H9 (cell line): ENCODE data around the gene CFL1. TPM values are rescaled to one million over a fixed set of nuclear protein-coding genes. Genes with fewer than 3 reads are reported as not detected.

Experiments
- DNase-seq: peaks from one replicate; pipeline ENCODE4 v3.0.0-alpha.2; 2017
- H2AFZ ChIP-seq: one replicate; pipeline ENCODE4 v1.6.1; 2013; ENCODE audit warnings: mild to moderate bottlenecking, low read length, control low read depth, moderate library complexity
- H2AK5ac ChIP-seq: 2 replicates; pipeline ENCODE4 v1.6.1; 2013; ENCODE audit warnings: low read length, control low read depth, mixed read lengths; ENCODE audit not compliant: insufficient read length
- H2BK120ac ChIP-seq: one replicate; pipeline ENCODE4 v1.6.1; 2013; ENCODE audit warnings: low read depth, mild to moderate bottlenecking, low read length, control low read depth, inconsistent platforms; ENCODE audit not compliant: poor library complexity, severe bottlenecking
- H2BK12ac ChIP-seq: 2 replicates; pipeline ENCODE4 v1.6.1; 2013; ENCODE audit warnings: low read length, control low read depth, mixed read lengths, low read depth; ENCODE audit not compliant: insufficient read length
- H2BK15ac ChIP-seq: 2 replicates; pipeline ENCODE4 v1.6.1; 2013; ENCODE audit warnings: low read depth, low read length, control low read depth
- H2BK20ac ChIP-seq: one replicate; pipeline ENCODE4 v1.6.1; 2013; ENCODE audit warnings: low read depth, mild to moderate bottlenecking, low read length, control low read depth, inconsistent platforms; ENCODE audit not compliant: poor library complexity, severe bottlenecking
- H2BK5ac ChIP-seq: 2 replicates; pipeline ENCODE4 v1.6.1; 2013; ENCODE audit warnings: low read length, control low read depth, mixed read lengths; ENCODE audit not compliant: insufficient read length
- H3K14ac ChIP-seq: 2 replicates; pipeline ENCODE4 v1.6.1; 2013; ENCODE audit warnings: low read length, control low read depth; ENCODE audit not compliant: insufficient read depth
- H3K18ac ChIP-seq: 2 replicates; pipeline ENCODE4 v1.6.1; 2013; ENCODE audit warnings: low read depth, mild to moderate bottlenecking, mixed read lengths, low read length, control low read depth; ENCODE audit not compliant: insufficient read length
- H3K23ac ChIP-seq: 2 replicates; pipeline ENCODE4 v1.6.1; 2013; ENCODE audit warnings: low read length, control low read depth, mixed read lengths, low read depth; ENCODE audit not compliant: insufficient read length
- H3K23me2 ChIP-seq: 2 replicates; pipeline ENCODE4 v1.6.1; 2013; ENCODE audit warnings: low read depth, mild to moderate bottlenecking, mixed read lengths, low read length, control low read depth; ENCODE audit not compliant: insufficient read length, poor library complexity, severe bottlenecking
- H3K27ac ChIP-seq: 2 replicates; pipeline ENCODE4 v1.5.1; 2013; ENCODE audit warnings: low read length, control low read depth, mixed read lengths, low read depth; ENCODE audit not compliant: insufficient read length
- H3K27me3 ChIP-seq: 2 replicates; pipeline ENCODE4 v1.6.1; 2013; ENCODE audit warnings: low read length, control low read depth, inconsistent platforms; ENCODE audit not compliant: insufficient read depth
- H3K4ac ChIP-seq: 2 replicates; pipeline ENCODE4 v1.6.1; 2013; ENCODE audit warnings: low read depth, mild to moderate bottlenecking, control low read depth, inconsistent platforms, low read length, moderate library complexity
- H3K4me1 ChIP-seq: 2 replicates; pipeline ENCODE4 v1.6.1; 2013; ENCODE audit warnings: low read length, control low read depth, inconsistent platforms; ENCODE audit not compliant: insufficient read depth
- H3K4me2 ChIP-seq: 2 replicates; pipeline ENCODE4 v1.6.1; 2013; ENCODE audit warnings: low read length, control low read depth, mixed read lengths; ENCODE audit not compliant: insufficient read length, insufficient read depth
- H3K56ac ChIP-seq: 2 replicates; pipeline ENCODE4 v1.6.1; 2013; ENCODE audit warnings: low read depth, mild to moderate bottlenecking, mixed read lengths, low read length, control low read depth; ENCODE audit not compliant: insufficient read length
- H3K79me1 ChIP-seq: 2 replicates; pipeline ENCODE4 v1.6.1; 2013; ENCODE audit warnings: low read depth, mild to moderate bottlenecking, moderate library complexity, low read length, control low read depth, inconsistent platforms; ENCODE audit not compliant: insufficient read depth, poor library complexity, severe bottlenecking
- H3K79me2 ChIP-seq: 2 replicates; pipeline ENCODE4 v1.6.1; 2013; ENCODE audit warnings: low read length, control low read depth, inconsistent platforms; ENCODE audit not compliant: insufficient read depth
- H3K9ac ChIP-seq: 2 replicates; pipeline ENCODE4 v1.6.1; 2013; ENCODE audit warnings: low read length, control low read depth, mixed read lengths; ENCODE audit not compliant: insufficient read length; ENCODE audit errors: extremely low read depth
- H3K9me3 ChIP-seq: one replicate; pipeline ENCODE4 v1.6.1; 2013; ENCODE audit warnings: low read depth, low read length, inconsistent platforms; ENCODE audit not compliant: control insufficient read depth
- H3T11ph ChIP-seq: one replicate; pipeline ENCODE4 v1.6.1; 2013; ENCODE audit warnings: mild to moderate bottlenecking, low read length, control low read depth, inconsistent platforms
- H4K20me1 ChIP-seq: one replicate; pipeline ENCODE4 v1.6.1; 2013; ENCODE audit not compliant: control insufficient read depth, insufficient read length, insufficient read depth
- H4K5ac ChIP-seq: 2 replicates; pipeline ENCODE4 v1.6.1; 2013; ENCODE audit warnings: low read depth, mild to moderate bottlenecking, mixed read lengths, low read length, control low read depth; ENCODE audit not compliant: insufficient read length
- H4K8ac ChIP-seq: replicated peaks from 2 replicates; pipeline ENCODE4 v1.6.1; 2013; ENCODE audit warnings: low read length, control low read depth, mixed read lengths, low read depth; ENCODE audit not compliant: insufficient read length
- H4K91ac ChIP-seq: 2 replicates; pipeline ENCODE4 v1.6.1; 2013; ENCODE audit warnings: low read depth, mild to moderate bottlenecking, moderate library complexity, mixed read lengths, low read length, control low read depth; ENCODE audit not compliant: insufficient read length
- H3K27ac Mint-ChIP-seq, 3 experiments: 2 replicates in 2 of 3; 3 replicates in 1 of 3; pipeline ENCODE4 v1.8.0; 2020 to 2021; ENCODE audit warnings: mixed read lengths in 3 of 3, mild to moderate bottlenecking in 1 of 3, moderate library complexity in 1 of 3
- H3K27me3 Mint-ChIP-seq: 2 replicates; pipeline ENCODE4 v1.8.0; 2021; ENCODE audit warnings: low read depth, mild to moderate bottlenecking, moderate library complexity, mixed read lengths
- H3K36me3 Mint-ChIP-seq, 3 experiments: 2 replicates in 2 of 3; 3 replicates in 1 of 3; pipeline ENCODE4 v1.8.0; 2020 to 2021; ENCODE audit warnings: low read depth in 3 of 3, mixed read lengths in 3 of 3; ENCODE audit not compliant: insufficient read depth in 1 of 3
- H3K4me1 Mint-ChIP-seq, 2 experiments: 2 replicates each; pipeline ENCODE4 v1.8.0; 2020; ENCODE audit warnings: mixed read lengths in 2 of 2
- H3K4me3 Mint-ChIP-seq, 2 experiments: 2 replicates in 1 of 2; 3 replicates in 1 of 2; pipeline ENCODE4 v1.8.0; 2020 to 2021; ENCODE audit warnings: mild to moderate bottlenecking in 2 of 2, mixed read lengths in 2 of 2, moderate library complexity in 1 of 2
- H3K9me3 Mint-ChIP-seq, 2 experiments: 2 replicates in 1 of 2; 3 replicates in 1 of 2; pipeline ENCODE4 v1.8.0; 2020; ENCODE audit warnings: mild to moderate bottlenecking in 2 of 2, mixed read lengths in 2 of 2, moderate library complexity in 1 of 2
- WGBS: extraction: QIAGEN DNeasy Blood & Tissue Kit; methylation state at CpG from one replicate; pipeline ENCODE4 v1.1.7; 2013; ENCODE audit warnings: missing lambda C conversion rate, low lambda C conversion rate, mixed read lengths; ENCODE audit not compliant: insufficient read length; ENCODE audit errors: extremely low coverage; 5-methylcytosine and 5-hydroxymethylcytosine counted together
- total RNA-seq: library from RNA; stranded (reverse); gene quantifications from 2 replicates; pipeline ENCODE4 v1.2.1, GENCODE V29; 2021
- TF ChIP-seq, protein P1 (sequence below): fragments of 200-600 bp; sonication (generic); conservative IDR thresholded peaks from 3 replicates; pipeline ENCODE4 v1.8.0; 2021; ENCODE audit warnings: antibody characterized with exemption, mild to moderate bottlenecking

The CFL1 gene
- total RNA-seq, 1 experiment from 2014 or later: 1,107 TPM

DNA sequence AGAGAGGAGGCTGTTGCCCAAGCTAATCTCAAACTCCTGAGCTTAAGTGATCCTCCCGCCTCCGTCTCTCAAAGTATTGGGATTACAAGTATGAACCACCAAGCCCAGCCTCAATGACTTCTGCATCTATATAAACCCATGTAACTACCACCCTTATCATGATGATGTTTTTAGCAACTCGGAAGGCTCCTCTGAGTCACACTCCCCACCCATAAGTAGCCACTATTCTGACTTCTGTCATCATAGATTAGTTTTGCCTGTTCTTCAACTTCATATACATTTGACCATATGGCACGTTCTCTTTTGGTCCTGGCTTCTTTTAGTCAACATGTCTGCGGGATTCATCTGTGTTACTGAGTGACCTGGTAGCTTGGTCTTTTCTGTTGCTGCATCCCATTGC, 48.6 kb upstream of the CFL1 start:
- no peak overlapping the region for H3K18ac ChIP-seq
- peaks cover 8% of the 10 kb centered on the region; the same call in 1 of the 2 replicates for H3K27me3 ChIP-seq
- H2BK15ac ChIP-seq: no peak overlapping the region
- Mint-ChIP-seq H3K4me1 (peaks cover 12 to 14% of the 10 kb centered on the region in 2 experiments), H3K36me3 (no peaks in the 10 kb centered on the region), H3K9me3 (no peaks in the 10 kb centered on the region; a peak in 1 of 5 replicates), H3K4me3 (no peak overlapping the region), H3K27ac (no peak overlapping the region), H3K27me3 (peaks cover 87% of the 10 kb centered on the region)
- no peak overlapping the region for H4K8ac ChIP-seq
- H2BK12ac ChIP-seq: no peak overlapping the region
- H3K4ac ChIP-seq: no peak overlapping the region
- H3K79me1 ChIP-seq: no peaks in the 10 kb centered on the region
- no peaks in the 10 kb centered on the region for H3K79me2 ChIP-seq
- no peak for DNase-seq
- H3K23me2 ChIP-seq: no peaks in the 10 kb centered on the region
- no peak overlapping the region for H2BK120ac ChIP-seq
- H3T11ph ChIP-seq: no peak overlapping the region
- H3K56ac ChIP-seq: no peak overlapping the region
- no peak overlapping the region for H2AFZ ChIP-seq
- TF ChIP-seq, protein P1, sequence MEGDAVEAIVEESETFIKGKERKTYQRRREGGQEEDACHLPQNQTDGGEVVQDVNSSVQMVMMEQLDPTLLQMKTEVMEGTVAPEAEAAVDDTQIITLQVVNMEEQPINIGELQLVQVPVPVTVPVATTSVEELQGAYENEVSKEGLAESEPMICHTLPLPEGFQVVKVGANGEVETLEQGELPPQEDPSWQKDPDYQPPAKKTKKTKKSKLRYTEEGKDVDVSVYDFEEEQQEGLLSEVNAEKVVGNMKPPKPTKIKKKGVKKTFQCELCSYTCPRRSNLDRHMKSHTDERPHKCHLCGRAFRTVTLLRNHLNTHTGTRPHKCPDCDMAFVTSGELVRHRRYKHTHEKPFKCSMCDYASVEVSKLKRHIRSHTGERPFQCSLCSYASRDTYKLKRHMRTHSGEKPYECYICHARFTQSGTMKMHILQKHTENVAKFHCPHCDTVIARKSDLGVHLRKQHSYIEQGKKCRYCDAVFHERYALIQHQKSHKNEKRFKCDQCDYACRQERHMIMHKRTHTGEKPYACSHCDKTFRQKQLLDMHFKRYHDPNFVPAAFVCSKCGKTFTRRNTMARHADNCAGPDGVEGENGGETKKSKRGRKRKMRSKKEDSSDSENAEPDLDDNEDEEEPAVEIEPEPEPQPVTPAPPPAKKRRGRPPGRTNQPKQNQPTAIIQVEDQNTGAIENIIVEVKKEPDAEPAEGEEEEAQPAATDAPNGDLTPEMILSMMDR: no peak
- no peaks in the 10 kb centered on the region for H3K4me1 ChIP-seq
- H4K91ac ChIP-seq: no peak overlapping the region
- no peak overlapping the region for H2BK5ac ChIP-seq
- H3K27ac ChIP-seq: no peak overlapping the region
- no peak overlapping the region for H4K5ac ChIP-seq
- no peak overlapping the region for H2BK20ac ChIP-seq
- no peak overlapping the region for H2AK5ac ChIP-seq
- H3K14ac ChIP-seq: no peak overlapping the region
- no peak overlapping the region for H3K23ac ChIP-seq
- WGBS: no CpG with 5 or more reads among the region's 5 CpGs
- H4K20me1 ChIP-seq: no peaks in the 10 kb centered on the region
- no peak overlapping the region for H3K9ac ChIP-seq
- H3K9me3 ChIP-seq: no peaks in the 10 kb centered on the region
- H3K4me2 ChIP-seq: no peak overlapping the region
